Measurements from ENCODE around the gene NR0B2. TPM values are rescaled to one million over a fixed set of nuclear protein-coding genes. Genes with fewer than 3 reads are reported as not detected.

NR0B2 gene
- total and polyA plus RNA-seq, 7 donors = 0.06 to 1.1 (median 0.23) TPM; not detected in 1

DNA sequence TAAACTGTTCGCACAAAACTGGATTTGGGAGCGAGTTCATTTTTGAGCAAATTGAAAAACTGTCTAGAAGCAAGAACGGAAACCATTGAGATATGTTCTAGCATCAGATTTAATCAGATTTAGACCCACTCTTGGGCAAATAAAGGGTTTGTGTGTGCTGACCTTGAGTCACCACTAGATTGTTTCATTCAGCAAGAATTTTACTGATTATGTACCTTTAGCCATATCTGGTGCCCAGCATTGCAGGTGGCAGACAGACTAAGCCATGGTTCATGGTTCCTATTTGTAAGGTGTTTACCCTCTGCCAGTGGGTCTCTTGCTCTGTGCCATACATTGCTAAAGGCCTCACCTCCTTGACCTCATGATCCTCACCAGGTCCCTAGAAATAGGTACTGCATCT, 9.1 kb upstream of the NR0B2 start:
- TF ChIP-seq, protein P1, sequence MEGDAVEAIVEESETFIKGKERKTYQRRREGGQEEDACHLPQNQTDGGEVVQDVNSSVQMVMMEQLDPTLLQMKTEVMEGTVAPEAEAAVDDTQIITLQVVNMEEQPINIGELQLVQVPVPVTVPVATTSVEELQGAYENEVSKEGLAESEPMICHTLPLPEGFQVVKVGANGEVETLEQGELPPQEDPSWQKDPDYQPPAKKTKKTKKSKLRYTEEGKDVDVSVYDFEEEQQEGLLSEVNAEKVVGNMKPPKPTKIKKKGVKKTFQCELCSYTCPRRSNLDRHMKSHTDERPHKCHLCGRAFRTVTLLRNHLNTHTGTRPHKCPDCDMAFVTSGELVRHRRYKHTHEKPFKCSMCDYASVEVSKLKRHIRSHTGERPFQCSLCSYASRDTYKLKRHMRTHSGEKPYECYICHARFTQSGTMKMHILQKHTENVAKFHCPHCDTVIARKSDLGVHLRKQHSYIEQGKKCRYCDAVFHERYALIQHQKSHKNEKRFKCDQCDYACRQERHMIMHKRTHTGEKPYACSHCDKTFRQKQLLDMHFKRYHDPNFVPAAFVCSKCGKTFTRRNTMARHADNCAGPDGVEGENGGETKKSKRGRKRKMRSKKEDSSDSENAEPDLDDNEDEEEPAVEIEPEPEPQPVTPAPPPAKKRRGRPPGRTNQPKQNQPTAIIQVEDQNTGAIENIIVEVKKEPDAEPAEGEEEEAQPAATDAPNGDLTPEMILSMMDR (IDR thresholded peaks at IDR 0.05) = no peak
- Histone ChIP-seq H3K27ac (no peak overlapping the region), H3K4me1 (peaks cover 17% of the 10 kb centered on the region), H3K36me3 (ENCODE audit: insufficient read depth in 1 of 2, low read depth in 1 of 2) (peaks cover 10 to 51% of the 10 kb centered on the region in 2 donors), H3K27me3 (ENCODE audit: insufficient read depth in 3 of 3, low read length in 2 of 3) (no peaks in the 10 kb centered on the region), H3K4me3 (peak overlapping the region; percentile 100), H3K9me3 (no peaks in the 10 kb centered on the region)
- intact Hi-C loops (cut with DNase I) = no loop called here
- ATAC-seq = no peak
- DNase-seq = no peak
- WGBS, 3 donors = 89 to 95% (median 90%) methylated on average over 3 of the region's 3 CpGs

DNA sequence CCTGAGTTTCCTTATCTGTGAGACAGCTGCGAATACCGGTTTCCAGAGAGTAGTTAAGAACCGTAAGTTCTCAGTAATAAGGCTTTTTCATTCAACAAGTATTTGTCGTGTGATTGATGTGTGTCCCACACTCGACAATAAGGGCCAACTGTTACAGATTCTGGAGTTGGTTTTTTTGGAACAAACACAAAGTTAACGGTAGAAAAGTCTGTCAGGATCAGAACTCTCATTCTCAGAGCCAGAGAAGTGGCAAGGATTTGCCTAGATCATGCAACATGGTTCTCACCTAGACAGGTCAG, 8.6 kb upstream of the NR0B2 start:
- intact Hi-C loops (cut with DNase I) = no loop called here
- TF ChIP-seq, protein P1 (IDR thresholded peaks at IDR 0.05) = no peak
- H3K4me3 ChIP-seq = peak overlapping the region; percentile 100
- peaks cover 17% of the 10 kb centered on the region for H3K4me1 ChIP-seq
- no peaks in the 10 kb centered on the region for H3K27me3 ChIP-seq (ENCODE audit: insufficient read depth in 3 of 3, low read length in 2 of 3)
- no peak for DNase-seq
- H3K36me3 ChIP-seq (ENCODE audit: insufficient read depth in 1 of 2, low read depth in 1 of 2) = peaks cover 10 to 46% of the 10 kb centered on the region in 2 donors
- H3K9me3 ChIP-seq = no peaks in the 10 kb centered on the region
- ATAC-seq = no peak
- WGBS, 3 donors = 13 to 21% (median 14%) methylated on average over 6 of the region's 6 CpGs
- H3K27ac ChIP-seq = peak overlapping the region; percentile 94

DNA sequence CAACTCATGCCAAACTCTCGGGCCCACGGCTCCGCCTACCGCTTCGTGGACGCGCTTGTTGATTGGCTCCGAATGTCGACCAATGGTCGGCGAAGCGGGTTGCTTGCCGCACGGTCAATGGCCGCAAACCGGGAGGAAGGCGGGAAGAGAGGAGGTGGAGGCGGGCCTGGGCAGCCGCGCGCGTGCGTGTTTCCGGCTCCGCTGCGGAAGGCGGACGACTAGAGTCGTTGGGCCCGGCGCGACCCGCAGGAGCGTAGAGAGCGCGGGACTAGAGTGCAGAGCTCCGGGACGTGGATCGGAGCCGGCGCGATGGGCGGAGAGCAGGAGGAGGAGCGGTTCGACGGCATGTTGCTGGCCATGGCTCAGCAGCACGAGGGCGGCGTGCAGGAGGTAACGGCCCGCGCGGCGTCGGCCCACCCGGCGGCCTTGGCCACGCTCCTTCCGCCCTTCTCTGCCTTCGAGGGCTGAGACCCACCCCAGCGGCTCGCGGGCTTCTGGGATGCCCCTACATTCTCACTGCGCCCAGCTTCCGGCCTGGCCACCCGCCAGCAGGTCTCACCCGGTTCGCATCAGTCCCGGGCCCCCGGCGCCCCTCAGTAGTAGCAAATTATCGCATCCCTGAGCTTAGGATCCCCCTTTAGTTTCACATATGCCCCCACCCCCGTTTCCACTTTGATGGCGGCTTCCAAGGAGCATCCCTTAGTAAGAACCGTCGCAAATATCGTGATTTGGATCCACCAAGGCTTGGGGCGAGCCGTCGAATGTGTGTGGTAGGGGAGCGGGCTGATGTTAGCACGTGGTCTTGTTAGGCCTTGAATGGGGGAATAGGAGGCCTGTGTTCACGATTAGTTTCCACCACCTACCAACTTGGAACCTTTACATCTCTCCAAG, 8.0 kb upstream of the NR0B2 start, which contains the start of gene NUDC:
Gene NUDC (plus strand): TSS at position 204 of the 891 bp plus-strand sequence. CDS start 106 bp downstream, at position 310.
- TF ChIP-seq, protein P1 (IDR thresholded peaks at IDR 0.05) = no peak
- peak; percentile 97 to 98 for DNase-seq
- Histone ChIP-seq H3K27ac (peak within 1 kb of the TSS; percentile 94), H3K4me3 (peak within 1 kb of the TSS; percentile 100), H3K27me3 (ENCODE audit: insufficient read depth in 3 of 3, low read length in 2 of 3) (no peaks in the 10 kb centered on the region), H3K36me3 (ENCODE audit: insufficient read depth in 1 of 2, low read depth in 1 of 2) (peaks cover 7 to 42% of the 10 kb centered on the region in 2 donors), H3K4me1 (peaks cover 17% of the 10 kb centered on the region), H3K9me3 (no peaks in the 10 kb centered on the region)
- WGBS, 3 donors = 0 to 1% (median 1%) methylated on average over 69 to 83 of the region's 83 CpGs
- intact Hi-C loops (cut with DNase I) = no loop called here
- ATAC-seq = peak; percentile 98 to 99 (median 99)

DNA sequence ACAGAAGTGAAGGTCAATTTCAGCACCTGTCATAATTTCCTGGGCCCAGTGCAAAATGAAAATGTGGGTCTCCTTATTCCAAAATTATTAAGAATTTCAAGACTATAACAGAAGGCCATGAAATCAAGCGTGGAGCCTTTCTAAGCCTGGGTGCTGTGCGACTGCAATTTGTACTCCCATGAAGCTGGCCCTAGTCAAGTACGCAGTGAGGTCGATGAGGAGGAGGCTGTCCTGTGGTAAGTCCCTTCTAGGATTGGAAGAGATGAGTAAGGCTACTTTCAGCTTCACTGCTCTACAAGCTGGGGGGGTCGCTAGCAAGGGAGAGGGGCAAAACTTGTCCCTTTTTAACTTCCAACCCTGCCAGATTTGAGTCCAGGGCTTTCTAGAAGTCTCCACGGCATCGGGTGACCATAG, 7.4 kb upstream of the NR0B2 start:
- DNase-seq (no peak), ATAC-seq (peak; percentile 28 to 61 (median 46))
- WGBS, 3 donors = 5 to 10% (median 6%) methylated on average over 7 of the region's 7 CpGs
- H3K4me3 ChIP-seq = peak overlapping the region; percentile 100
- H3K9me3 ChIP-seq = no peaks in the 10 kb centered on the region
- peak overlapping the region; percentile 94 for H3K27ac ChIP-seq
- H3K4me1 ChIP-seq = peaks cover 17% of the 10 kb centered on the region
- intact Hi-C loops (cut with DNase I) = no loop called here
- TF ChIP-seq, protein P1 (IDR thresholded peaks at IDR 0.05) = no peak
- H3K36me3 ChIP-seq (ENCODE audit: insufficient read depth in 1 of 2, low read depth in 1 of 2) = peaks cover 2 to 36% of the 10 kb centered on the region in 2 donors
- no peaks in the 10 kb centered on the region for H3K27me3 ChIP-seq (ENCODE audit: insufficient read depth in 3 of 3, low read length in 2 of 3)

All from psoas muscle (tissue), 8 donors.